D721Med (cell line): ENCODE data around the gene TTL.

Experiments
- DNase-seq: peaks from one replicate; pipeline ENCODE4 v3.0.0; 2011; ENCODE audit warnings: low spot score; ENCODE audit not compliant: insufficient read length
- FAIRE-seq: peaks from 2 replicates; lab custom pipeline; 2011; peaks lifted over from hg19 to GRCh38; lab: Jason Lieb, UNC
- TF ChIP-seq, protein P1 (sequence below): IDR thresholded peaks from 2 replicates; pipeline ENCODE4 v1.5.1; 2012; ENCODE audit warnings: mild to moderate bottlenecking, control low read depth; ENCODE audit not compliant: insufficient read depth; ENCODE audit errors: missing control alignments

TTL gene

DNA sequence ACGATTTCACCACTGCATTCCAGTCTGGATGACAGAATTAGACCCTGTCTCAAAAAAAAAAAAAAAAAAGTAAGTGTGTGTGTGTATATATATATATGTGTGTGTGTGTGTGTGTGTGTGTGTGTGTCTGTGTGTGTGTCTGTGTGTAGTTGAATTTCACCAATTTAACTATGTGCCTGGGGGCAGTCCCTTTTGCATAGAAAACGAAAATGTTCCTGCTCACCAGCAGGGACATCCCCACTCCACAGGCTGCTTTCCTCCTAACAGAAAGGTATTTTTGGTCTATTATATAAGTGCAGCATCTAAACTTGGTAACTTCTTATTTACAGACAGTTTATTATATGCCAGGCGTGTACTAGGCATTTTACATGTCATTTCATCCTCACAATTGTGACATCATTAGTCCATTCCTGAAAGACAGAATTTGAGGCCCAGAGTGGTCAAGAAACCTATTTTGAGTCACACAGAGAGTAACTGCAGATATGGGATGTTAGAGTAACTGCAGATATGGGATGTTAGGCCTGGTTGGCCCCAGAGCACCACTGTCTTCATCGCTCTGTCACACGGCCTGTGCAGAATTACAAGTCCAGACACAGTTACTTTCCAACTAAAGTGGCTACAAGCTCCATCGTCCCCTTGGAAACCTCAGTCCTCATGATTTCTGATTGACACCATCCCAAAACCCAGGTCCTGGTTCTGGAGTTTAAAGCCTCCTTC, 9.3 kb upstream of the TTL start:
- TF ChIP-seq, protein P1, sequence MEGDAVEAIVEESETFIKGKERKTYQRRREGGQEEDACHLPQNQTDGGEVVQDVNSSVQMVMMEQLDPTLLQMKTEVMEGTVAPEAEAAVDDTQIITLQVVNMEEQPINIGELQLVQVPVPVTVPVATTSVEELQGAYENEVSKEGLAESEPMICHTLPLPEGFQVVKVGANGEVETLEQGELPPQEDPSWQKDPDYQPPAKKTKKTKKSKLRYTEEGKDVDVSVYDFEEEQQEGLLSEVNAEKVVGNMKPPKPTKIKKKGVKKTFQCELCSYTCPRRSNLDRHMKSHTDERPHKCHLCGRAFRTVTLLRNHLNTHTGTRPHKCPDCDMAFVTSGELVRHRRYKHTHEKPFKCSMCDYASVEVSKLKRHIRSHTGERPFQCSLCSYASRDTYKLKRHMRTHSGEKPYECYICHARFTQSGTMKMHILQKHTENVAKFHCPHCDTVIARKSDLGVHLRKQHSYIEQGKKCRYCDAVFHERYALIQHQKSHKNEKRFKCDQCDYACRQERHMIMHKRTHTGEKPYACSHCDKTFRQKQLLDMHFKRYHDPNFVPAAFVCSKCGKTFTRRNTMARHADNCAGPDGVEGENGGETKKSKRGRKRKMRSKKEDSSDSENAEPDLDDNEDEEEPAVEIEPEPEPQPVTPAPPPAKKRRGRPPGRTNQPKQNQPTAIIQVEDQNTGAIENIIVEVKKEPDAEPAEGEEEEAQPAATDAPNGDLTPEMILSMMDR = no peak
- DNase-seq (no peak), FAIRE-seq (no peak)

DNA sequence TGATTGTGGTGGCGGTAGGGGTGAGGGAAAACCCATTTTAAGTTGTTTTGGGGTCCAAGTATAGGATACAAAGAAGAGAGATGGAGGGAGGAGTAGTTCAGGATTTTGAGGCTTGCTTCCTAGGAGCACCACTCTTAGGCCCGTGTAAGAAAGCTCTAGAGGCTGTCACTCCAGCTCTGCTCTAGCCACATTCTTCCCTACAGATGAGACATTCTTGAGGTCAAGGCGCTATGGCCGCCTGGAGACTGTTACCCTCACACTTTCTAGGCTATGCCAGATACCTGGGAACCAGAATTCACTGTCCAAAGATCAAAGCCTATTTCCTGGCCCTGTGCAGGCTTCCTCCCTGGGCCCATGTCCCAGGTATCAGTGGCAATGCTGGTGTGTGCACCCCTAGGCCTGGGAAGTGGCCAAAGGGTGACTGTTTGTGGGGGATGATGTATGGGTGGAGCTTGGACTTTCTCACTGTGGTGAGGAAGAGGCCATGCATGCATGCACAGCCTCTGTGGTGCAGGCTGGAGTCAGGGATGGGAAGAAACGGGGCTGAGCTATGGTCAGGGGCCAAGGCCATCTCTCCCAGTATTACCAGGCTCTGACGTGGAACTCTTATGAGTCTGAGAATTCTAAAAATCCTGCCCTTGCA, 7.0 kb upstream of the TTL start:
- TF ChIP-seq, protein P1 = no peak
- FAIRE-seq = no peak
- DNase-seq = no peak

- TF ChIP-seq, protein P1 = no peak
- no peak for FAIRE-seq
- no peak for DNase-seq
Observed at GRCh38 chr2:112476434-112476833, 5.5 kb upstream of the TTL start.

DNA sequence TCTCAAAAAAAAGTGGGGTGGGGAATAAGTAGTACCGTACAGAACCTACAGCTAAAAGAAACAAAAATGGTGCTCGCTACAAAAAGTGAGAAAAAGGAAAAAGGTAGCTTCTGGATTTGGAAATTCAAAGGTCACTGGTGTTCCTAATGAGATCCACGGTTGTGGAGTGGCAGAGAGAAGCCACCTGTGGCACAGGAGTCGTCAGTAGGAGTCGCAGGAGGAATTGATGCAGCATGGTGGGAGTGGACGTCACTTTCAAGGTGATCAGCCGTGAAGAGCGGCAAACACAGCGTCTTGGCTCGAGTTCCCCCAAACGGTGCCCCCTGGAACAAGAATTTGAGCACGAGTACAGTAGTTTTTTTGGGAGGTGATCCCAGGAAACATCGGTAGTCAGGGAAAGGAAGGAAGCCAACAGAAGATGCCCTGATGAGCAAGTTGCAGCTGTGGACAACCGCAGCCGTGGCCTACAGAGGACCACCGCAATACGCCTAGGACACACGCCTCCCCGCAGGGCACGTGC, 1.4 kb upstream of the TTL start:
- no peak for FAIRE-seq

DNA sequence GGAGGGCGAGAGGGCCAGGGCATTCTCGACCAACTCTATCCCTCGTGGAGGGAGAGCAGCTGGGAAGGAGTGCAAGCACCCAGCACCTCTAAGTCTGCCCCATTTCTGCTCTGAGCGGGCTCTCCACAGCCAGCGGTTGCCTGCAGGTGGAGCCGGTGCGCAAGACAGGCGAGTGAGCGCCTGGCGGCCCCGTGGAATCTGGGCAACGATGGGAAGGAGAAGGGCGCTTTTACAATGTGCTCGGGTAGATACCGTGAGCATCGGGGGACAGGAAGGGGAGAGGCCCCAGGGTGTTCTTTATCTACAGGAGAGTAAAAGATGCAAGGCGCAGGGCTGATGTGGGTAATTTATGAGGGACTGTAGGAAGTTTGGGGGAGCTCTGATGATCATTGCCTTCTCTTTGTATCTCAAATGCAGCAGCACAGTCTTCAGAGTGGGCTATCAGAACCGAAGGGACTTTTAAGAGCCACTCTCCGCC, 867 bp upstream of the TTL start:
- TF ChIP-seq, protein P1 = peak; percentile 93
- no peak for FAIRE-seq

More for the DNA sequence above, 1.4 kb upstream of the TTL start:
- DNase-seq = no peak
- TF ChIP-seq, protein P1 = no peak

GRCh38 chr2:112482309-112483041, 519 bp downstream of the TTL start:
- TF ChIP-seq, protein P1 = no peak
- DNase-seq (no peak), FAIRE-seq (no peak)

More for the DNA sequence above, 867 bp upstream of the TTL start:
- DNase-seq = peak; percentile 75
